Rectal smooth muscle tissue (tissue), 1 donor: ENCODE results near the gene CPEB4.

Source experiments
- H3K27ac ChIP-seq: one replicate; pipeline ENCODE4 v1.7.0; 2013; ENCODE audit warnings: low read depth, low read length, inconsistent platforms
- H3K27me3 ChIP-seq: one replicate; pipeline ENCODE4 v1.7.0; 2013; ENCODE audit warnings: low read length; ENCODE audit not compliant: control insufficient read depth, insufficient read depth
- H3K36me3 ChIP-seq: one replicate; pipeline ENCODE4 v1.7.0; 2013; ENCODE audit warnings: low read length; ENCODE audit not compliant: control insufficient read depth, insufficient read depth
- H3K4me1 ChIP-seq: one replicate; pipeline ENCODE4 v1.7.0; 2013; ENCODE audit warnings: low read length; ENCODE audit not compliant: control insufficient read depth, insufficient read depth
- H3K4me3 ChIP-seq: one replicate; pipeline ENCODE4 v1.7.0; 2013; ENCODE audit warnings: low read length
- H3K9ac ChIP-seq: one replicate; pipeline ENCODE4 v1.7.0; 2013; ENCODE audit warnings: low read length

The CPEB4 gene

DNA sequence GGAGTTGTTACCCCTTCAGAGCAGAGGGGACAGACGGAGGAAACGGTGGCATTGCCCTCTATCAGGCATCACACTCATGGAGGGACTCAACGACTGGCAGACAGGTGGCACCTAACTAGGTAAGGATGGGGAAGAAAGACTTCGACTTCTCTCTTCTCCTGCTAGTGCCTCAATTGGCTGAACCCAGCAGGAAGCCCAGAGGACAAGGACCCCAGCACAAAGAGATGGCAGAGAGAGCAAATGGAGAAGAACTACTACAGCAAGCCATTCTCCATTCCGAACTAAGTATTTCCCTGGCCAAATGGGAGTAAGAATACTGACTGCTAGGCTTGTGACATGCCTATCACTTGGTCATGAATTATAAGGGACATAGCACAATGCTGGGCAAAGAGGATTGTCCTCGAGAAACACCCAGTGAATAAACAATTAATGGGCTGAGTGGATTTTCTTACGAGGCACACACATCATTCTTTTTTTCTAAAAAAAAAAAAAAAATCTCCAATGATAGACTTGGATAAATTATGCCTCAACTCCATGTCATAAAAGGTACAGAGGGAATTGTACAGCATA is 35.3 kb upstream of the CPEB4 start:
- H3K27ac ChIP-seq: no peak overlapping the region
- no peaks in the 10 kb centered on the region for H3K4me1 ChIP-seq
- H3K36me3 ChIP-seq: no peaks in the 10 kb centered on the region

GRCh38 chr5:173853370-173854131 is 34.6 kb upstream of the CPEB4 start:
- Histone ChIP-seq H3K27me3 (no peaks in the 10 kb centered on the region), H3K36me3 (no peaks in the 10 kb centered on the region), H3K4me1 (no peaks in the 10 kb centered on the region), H3K4me3 (no peak overlapping the region), H3K27ac (no peak overlapping the region), H3K9ac (no peak overlapping the region)

More for the DNA sequence above, 35.3 kb upstream of the CPEB4 start:
- no peaks in the 10 kb centered on the region for H3K27me3 ChIP-seq
- no peak overlapping the region for H3K4me3 ChIP-seq
- H3K9ac ChIP-seq: no peak overlapping the region

DNA sequence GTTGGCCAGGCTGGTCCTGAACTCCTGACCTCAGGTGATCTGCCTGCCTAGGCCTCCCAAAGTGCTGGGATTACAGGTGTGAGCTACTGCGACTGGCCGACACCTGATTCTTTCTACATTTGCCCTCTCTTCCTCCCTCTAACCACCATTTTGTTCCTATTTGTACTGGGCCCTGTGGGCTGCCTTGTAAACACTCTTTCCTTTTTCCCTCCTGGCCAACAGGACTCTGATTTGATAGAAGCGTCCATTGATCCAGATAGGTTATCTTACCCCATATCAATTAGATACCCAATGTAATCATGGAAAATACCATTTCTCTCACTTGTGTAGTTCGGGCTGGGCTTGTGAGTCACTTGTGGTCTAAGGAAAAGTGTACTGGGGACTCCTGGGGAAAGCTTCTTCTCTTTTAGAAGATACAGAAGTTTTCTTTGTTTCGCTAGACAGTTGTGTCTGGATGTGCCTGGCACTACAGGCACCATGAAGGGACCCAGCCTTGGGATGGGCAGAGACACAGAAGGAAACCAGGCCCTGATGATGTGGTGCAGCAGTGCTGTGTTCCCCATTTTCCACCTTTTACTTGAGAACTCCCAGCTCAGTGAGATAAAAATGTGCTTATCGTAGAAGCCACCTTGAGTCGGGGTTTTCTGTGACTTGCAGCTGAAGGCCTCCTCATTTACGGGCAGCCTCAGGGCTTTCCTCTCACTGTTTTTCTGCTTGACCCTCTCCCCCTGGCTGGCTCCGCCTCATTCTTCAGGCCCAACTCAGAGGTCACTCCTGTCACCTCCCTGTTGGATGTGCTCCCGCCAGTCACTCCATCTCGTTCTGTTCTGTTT is 32.8 kb upstream of the CPEB4 start:
- no peaks in the 10 kb centered on the region for H3K36me3 ChIP-seq

DNA sequence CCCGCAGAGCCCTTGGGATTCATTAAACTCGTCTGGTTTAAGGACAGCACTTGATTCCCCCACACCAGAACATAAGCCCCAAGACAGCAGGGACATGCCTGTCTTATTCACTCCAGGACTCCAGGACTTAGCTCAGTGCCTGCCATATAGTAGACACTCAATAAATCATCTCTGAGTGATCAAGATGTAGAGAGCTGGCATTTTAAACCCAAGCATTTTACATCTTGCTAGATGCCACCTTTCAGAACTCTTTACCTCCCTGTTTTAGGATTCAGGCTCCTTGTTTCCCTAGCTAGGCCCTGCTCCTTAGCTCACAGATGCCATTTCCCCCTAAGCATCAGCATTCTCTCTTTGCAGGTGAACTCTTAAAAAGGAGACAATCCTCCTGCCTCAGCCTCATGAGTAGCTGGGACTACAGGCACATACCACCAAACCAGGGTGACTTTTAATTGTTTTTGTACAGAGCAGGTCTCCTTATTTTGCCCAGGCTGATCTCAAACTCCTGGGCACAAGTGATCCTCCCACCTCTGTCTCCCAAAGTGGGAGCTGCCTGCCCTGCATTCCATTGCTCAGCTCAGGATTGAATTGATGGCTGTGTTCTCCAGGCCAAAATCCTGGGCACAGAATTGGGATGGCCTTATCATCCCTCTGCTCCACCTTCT is 32.0 kb upstream of the CPEB4 start:
- Histone ChIP-seq H3K4me3 (no peak overlapping the region), H3K4me1 (no peaks in the 10 kb centered on the region), H3K27me3 (no peaks in the 10 kb centered on the region), H3K9ac (no peak overlapping the region), H3K36me3 (no peaks in the 10 kb centered on the region), H3K27ac (no peak overlapping the region)

More for the DNA sequence above, 32.8 kb upstream of the CPEB4 start:
- H3K4me3 ChIP-seq: no peak overlapping the region
- H3K27me3 ChIP-seq: no peaks in the 10 kb centered on the region
- no peak overlapping the region for H3K9ac ChIP-seq
- no peak overlapping the region for H3K27ac ChIP-seq
- no peaks in the 10 kb centered on the region for H3K4me1 ChIP-seq

- no peaks in the 10 kb centered on the region for H3K36me3 ChIP-seq
- no peaks in the 10 kb centered on the region for H3K4me1 ChIP-seq
- H3K27ac ChIP-seq: no peak overlapping the region
- no peak overlapping the region for H3K4me3 ChIP-seq
- no peak overlapping the region for H3K9ac ChIP-seq
- H3K27me3 ChIP-seq: no peaks in the 10 kb centered on the region
These were observed 30.9 kb upstream of the CPEB4 start for GRCh38 chr5:173857234-173857633.

DNA sequence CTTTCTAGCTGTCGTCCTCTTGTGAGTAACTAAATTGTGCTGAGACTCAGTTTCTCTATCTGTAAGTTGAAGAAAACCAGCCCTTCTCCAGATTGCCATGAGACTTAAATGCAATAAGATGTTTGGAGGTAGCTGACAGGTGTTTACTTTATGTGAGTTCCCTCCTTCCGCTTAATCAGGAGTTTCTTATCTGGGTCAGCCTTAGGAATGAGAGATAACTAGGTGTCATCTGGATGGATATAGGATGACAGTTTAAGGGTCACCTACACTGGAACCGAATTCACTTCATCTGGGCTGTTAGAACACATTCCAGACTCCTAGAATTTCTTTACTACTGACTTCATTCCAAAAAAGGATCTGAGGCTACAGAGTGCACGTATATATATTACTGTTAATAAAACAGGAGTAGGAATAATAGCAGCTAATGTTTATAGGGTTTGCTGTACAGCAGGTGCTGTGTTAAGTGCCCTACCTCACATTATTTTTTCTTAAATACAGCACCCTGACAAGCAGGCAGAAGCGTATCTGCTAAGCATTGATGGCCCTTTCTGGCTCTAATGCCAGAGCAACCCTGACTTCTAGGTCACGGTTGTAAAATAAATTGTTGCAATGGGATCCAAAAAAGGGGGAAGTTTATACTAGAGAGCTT is 30.0 kb upstream of the CPEB4 start:
- Histone ChIP-seq H3K4me1 (no peaks in the 10 kb centered on the region), H3K9ac (no peak overlapping the region), H3K36me3 (no peaks in the 10 kb centered on the region), H3K27me3 (no peaks in the 10 kb centered on the region), H3K27ac (no peak overlapping the region), H3K4me3 (no peak overlapping the region)

GRCh38 chr5:173858670-173859407 is 29.3 kb upstream of the CPEB4 start:
- H3K36me3 ChIP-seq: no peaks in the 10 kb centered on the region
- H3K27ac ChIP-seq: no peak overlapping the region
- H3K4me1 ChIP-seq: no peaks in the 10 kb centered on the region
- H3K27me3 ChIP-seq: no peaks in the 10 kb centered on the region
- H3K9ac ChIP-seq: no peak overlapping the region
- H3K4me3 ChIP-seq: no peak overlapping the region

DNA sequence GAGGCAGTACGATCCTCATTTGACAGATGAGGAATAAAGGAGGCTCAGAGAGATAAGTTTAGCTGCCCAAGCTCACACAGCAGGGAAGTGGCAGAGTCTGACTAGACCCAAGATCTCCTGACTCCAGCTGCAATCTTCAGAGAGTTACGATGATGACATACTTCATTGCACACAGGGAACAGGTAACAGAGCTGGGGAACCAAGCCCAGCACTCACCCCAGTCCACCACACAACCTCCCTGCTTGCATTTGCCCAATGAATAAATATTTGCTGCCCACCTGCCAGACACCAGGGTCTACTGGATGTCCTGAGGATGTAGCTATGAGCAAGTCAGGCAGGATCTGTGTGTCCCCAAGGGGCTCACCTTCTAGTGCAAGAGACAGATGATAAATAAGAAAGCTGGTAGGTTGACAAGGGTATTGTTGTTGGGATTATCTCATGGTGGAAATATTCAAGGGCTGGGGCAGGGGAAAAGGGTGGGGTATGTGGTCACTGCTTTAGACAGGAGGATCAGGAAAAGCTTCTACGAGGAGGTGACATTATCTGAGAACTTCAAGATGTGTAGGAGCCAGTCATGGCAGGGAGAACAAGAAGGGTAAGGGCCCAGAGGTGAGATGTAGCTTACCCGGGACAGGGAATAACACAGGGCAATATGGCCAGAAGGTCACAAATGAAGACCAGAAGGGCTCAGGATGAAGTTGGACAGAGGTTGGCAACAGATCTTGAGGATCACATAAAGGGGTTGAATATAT is 28.6 kb upstream of the CPEB4 start:
- Histone ChIP-seq H3K27ac (no peak overlapping the region), H3K4me3 (no peak overlapping the region), H3K36me3 (no peaks in the 10 kb centered on the region), H3K4me1 (no peaks in the 10 kb centered on the region), H3K9ac (no peak overlapping the region), H3K27me3 (no peaks in the 10 kb centered on the region)

GRCh38 chr5:173862047-173862477 is 26.1 kb upstream of the CPEB4 start:
- Histone ChIP-seq H3K27me3 (no peaks in the 10 kb centered on the region), H3K9ac (no peak overlapping the region), H3K4me1 (no peaks in the 10 kb centered on the region), H3K4me3 (no peak overlapping the region), H3K27ac (no peak overlapping the region), H3K36me3 (no peaks in the 10 kb centered on the region)

DNA sequence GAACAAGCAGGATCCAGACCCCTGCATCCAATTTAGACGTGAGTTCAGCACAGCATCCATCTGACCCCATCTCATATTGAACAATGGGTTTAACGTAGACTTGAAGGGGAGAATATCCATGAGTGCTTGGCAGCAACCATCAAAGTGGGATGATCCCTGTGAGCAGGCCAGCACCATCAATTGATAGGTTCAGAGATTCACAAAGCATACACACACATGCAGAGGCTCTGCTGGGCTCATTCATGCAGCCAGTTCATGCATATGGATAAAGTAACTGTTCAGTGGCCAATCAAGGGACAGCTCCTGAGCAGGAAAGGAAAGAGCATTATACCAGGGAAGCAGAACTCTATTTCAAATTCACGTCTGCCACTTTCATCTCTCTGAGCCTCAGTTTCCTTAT is 24.8 kb upstream of the CPEB4 start:
- H3K36me3 ChIP-seq: no peaks in the 10 kb centered on the region
- no peaks in the 10 kb centered on the region for H3K4me1 ChIP-seq
- H3K27ac ChIP-seq: no peak overlapping the region
- H3K27me3 ChIP-seq: no peaks in the 10 kb centered on the region
- no peak overlapping the region for H3K4me3 ChIP-seq
- H3K9ac ChIP-seq: no peak overlapping the region
